Measurements from ENCODE around the gene DNHD1. TPM values are rescaled to one million over a fixed set of nuclear protein-coding genes. Genes with fewer than 3 reads are reported as not detected.

Gene DNHD1
- total RNA-seq, 1 donor from 2014 or later = 5.0 TPM

DNA sequence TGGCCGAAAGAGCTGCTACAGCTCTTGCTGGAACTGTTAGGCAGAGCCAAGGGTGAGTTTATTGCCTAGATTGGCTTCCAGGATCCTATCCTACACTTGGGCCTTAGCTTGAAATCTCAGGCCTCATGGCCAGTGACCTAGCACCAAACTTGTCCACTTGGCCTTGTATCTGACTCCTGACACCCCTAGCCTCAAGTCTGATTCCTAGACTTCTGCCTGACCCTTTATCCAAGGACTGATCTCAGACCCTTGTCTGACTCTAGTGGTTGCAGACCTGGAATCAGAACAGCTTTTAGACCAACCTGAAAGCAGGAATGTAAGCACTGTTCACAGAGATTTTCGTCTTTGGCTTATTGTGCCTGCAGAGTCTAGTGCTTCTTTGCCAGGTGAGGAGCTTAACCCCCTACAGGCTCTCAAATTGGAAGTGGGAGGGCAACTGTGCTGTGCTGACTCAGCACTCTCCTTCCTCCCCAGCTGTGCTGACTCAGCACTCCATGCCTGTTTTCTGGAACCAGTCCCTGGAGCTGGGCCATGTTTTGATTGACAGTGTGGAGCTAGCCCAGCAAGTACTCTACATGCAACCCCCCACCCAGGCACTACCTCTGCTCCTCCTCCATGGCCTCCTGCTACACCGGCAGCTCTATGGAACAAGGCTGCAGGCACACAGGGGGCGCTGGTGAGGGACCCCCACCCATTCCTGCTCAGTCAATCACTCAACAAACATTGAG lies 71.3 kb downstream of the DNHD1 start:
- Mint-ChIP-seq H3K4me3 (no peak overlapping the region), H3K4me1 (peaks cover 9% of the 10 kb centered on the region), H3K27me3 (ENCODE audit: insufficient read depth, low read depth) (no peaks in the 10 kb centered on the region), H3K27ac (no peak overlapping the region), H3K9me3 (no peaks in the 10 kb centered on the region), H3K36me3 (peaks cover 10% of the 10 kb centered on the region)
- Histone ChIP-seq H3K36me3 (no peaks in the 10 kb centered on the region), H3K9ac (no peak overlapping the region), H3K4me1 (peaks cover 5% of the 10 kb centered on the region), H3K27me3 (no peaks in the 10 kb centered on the region), H3K9me3 (ENCODE audit: low read depth) (no peaks in the 10 kb centered on the region), H3K79me2 (ENCODE audit: low read depth) (no peaks in the 10 kb centered on the region), H3K4me2 (no peak overlapping the region), H3K4me3 (no peak overlapping the region), H3K27ac (no peak overlapping the region), H2AFZ (replicated peaks) (no peak overlapping the region), H3F3A (ENCODE audit: low read depth) (no peaks in the 10 kb centered on the region), H4K20me1 (ENCODE audit: low read depth) (no peaks in the 10 kb centered on the region)
- TF ChIP-seq, protein P1, sequence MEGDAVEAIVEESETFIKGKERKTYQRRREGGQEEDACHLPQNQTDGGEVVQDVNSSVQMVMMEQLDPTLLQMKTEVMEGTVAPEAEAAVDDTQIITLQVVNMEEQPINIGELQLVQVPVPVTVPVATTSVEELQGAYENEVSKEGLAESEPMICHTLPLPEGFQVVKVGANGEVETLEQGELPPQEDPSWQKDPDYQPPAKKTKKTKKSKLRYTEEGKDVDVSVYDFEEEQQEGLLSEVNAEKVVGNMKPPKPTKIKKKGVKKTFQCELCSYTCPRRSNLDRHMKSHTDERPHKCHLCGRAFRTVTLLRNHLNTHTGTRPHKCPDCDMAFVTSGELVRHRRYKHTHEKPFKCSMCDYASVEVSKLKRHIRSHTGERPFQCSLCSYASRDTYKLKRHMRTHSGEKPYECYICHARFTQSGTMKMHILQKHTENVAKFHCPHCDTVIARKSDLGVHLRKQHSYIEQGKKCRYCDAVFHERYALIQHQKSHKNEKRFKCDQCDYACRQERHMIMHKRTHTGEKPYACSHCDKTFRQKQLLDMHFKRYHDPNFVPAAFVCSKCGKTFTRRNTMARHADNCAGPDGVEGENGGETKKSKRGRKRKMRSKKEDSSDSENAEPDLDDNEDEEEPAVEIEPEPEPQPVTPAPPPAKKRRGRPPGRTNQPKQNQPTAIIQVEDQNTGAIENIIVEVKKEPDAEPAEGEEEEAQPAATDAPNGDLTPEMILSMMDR (IDR thresholded peaks at IDR 0.05) = peak; percentile 19
- TF ChIP-seq EZH2phosphoT487 (IDR thresholded peaks at IDR 0.05) = no peak
- DNase-seq (ENCODE audit: low spot score) = peak; percentile 68

DNA sequence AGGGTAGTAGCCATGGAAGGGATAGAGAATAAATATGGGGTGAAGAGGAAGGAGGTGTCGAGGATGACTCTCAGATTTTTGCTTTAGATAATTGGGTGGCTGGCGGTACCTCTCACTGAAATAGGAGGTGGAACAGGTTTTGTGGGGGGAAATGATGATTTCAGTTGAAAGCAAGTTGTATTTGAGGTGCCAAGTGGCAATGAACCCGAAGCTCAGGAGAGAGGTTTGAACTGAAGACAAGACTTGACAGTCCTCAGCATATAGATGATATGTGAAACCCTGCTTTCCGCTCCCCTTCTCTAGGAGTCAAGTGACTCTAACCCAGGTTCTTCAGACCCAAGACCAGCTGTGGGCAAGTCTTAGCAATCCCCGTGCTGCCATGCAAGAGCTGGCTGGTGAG lies 72.6 kb downstream of the DNHD1 start:
- Histone ChIP-seq H4K20me1 (ENCODE audit: low read depth) (no peaks in the 10 kb centered on the region), H3F3A (ENCODE audit: low read depth) (no peaks in the 10 kb centered on the region), H3K27me3 (no peaks in the 10 kb centered on the region), H3K4me3 (no peak overlapping the region), H3K36me3 (no peaks in the 10 kb centered on the region), H3K4me1 (peaks cover 2% of the 10 kb centered on the region), H3K9ac (no peak overlapping the region), H3K9me3 (ENCODE audit: low read depth) (no peaks in the 10 kb centered on the region), H2AFZ (replicated peaks) (no peak overlapping the region), H3K79me2 (ENCODE audit: low read depth) (no peaks in the 10 kb centered on the region), H3K4me2 (no peak overlapping the region), H3K27ac (no peak overlapping the region)
- H3K9me3 Mint-ChIP-seq = no peaks in the 10 kb centered on the region
- H3K36me3 Mint-ChIP-seq = peaks cover 10% of the 10 kb centered on the region
- no peak overlapping the region for H3K27ac Mint-ChIP-seq
- no peak for DNase-seq (ENCODE audit: low spot score)
- H3K4me1 Mint-ChIP-seq = peaks cover 7% of the 10 kb centered on the region
- no peak overlapping the region for H3K4me3 Mint-ChIP-seq
- TF ChIP-seq EZH2 (IDR thresholded peaks at IDR 0.05) = no peak
- no peak for TF ChIP-seq EZH2phosphoT487 (IDR thresholded peaks at IDR 0.05)
- TF ChIP-seq, protein P1 (IDR thresholded peaks at IDR 0.05) = no peak
- no peaks in the 10 kb centered on the region for H3K27me3 Mint-ChIP-seq (ENCODE audit: insufficient read depth, low read depth)

DNA sequence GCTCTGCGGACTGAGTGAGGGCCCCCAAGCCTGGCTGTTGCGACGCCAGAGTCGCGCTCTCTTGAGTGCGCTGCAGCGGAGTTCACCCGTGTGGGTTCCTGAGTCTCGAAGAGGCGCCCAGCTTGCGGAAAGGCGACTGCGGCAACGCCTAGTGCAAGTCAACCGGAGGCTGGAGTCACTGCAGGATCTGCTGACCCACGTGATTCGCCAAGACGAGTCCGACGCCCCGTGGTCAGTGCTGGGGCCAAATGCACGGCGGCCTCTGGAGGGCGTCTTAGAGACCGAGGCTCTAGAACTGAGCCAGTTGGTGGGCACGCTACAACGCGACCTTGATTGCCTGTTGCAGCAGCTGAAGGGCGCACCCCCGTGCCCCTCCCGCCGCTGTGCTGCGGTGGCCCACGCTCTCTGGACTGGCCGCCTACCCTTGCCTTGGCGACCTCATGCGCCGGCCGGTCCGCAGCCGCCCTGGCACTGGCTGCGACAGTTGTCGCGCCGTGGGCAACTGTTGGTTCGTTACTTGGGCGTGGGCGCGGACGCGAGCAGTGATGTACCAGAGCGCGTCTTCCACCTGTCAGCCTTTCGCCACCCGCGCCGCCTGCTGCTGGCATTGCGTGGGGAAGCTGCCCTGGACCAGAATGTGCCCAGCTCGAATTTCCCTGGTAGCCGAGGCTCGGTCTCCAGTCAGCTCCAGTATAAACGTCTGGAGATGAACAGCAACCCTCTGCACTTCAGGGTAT lies 73.8 kb downstream of the DNHD1 start:
- no peaks in the 10 kb centered on the region for H3K36me3 ChIP-seq
- TF ChIP-seq, protein P1 (IDR thresholded peaks at IDR 0.05) = no peak
- TF ChIP-seq EZH2phosphoT487 (IDR thresholded peaks at IDR 0.05) (no peak), EZH2 (IDR thresholded peaks at IDR 0.05) (no peak)
- no peaks in the 10 kb centered on the region for H3K27me3 Mint-ChIP-seq (ENCODE audit: insufficient read depth, low read depth)
- no peaks in the 10 kb centered on the region for H3K9me3 Mint-ChIP-seq
- H3K4me3 ChIP-seq = no peak overlapping the region
- H3K27ac ChIP-seq = no peak overlapping the region
- no peaks in the 10 kb centered on the region for H3K79me2 ChIP-seq (ENCODE audit: low read depth)
- peaks cover 6% of the 10 kb centered on the region for H3K4me1 Mint-ChIP-seq
- no peak overlapping the region for H3K4me2 ChIP-seq
- no peaks in the 10 kb centered on the region for H4K20me1 ChIP-seq (ENCODE audit: low read depth)
- no peaks in the 10 kb centered on the region for H3K27me3 ChIP-seq
- no peak overlapping the region for H3K27ac Mint-ChIP-seq
- H3K4me1 ChIP-seq = no peaks in the 10 kb centered on the region
- no peaks in the 10 kb centered on the region for H3F3A ChIP-seq (ENCODE audit: low read depth)
- peaks cover 10% of the 10 kb centered on the region for H3K36me3 Mint-ChIP-seq
- no peak overlapping the region for H2AFZ ChIP-seq (replicated peaks)
- no peaks in the 10 kb centered on the region for H3K9me3 ChIP-seq (ENCODE audit: low read depth)
- no peak for DNase-seq (ENCODE audit: low spot score)
- no peak overlapping the region for H3K4me3 Mint-ChIP-seq
- H3K9ac ChIP-seq = no peak overlapping the region

Measured in neural progenitor cell (in vitro differentiated cells).